Measurements from ENCODE around the gene MYO18B.

- TF ChIP-seq RAD21 (IDR thresholded peaks at IDR 0.05; ENCODE audit: low read depth) (no peak), CTCF (IDR thresholded peaks at IDR 0.05 in 2 of 3, conservative IDR thresholded peaks at IDR 0.05 in 1 of 3; ENCODE audit: borderline replicate concordance in 1 of 3, insufficient read depth in 1 of 3, low read depth in 2 of 3, low read length in 2 of 3) (no peak), EZH2phosphoT487 (IDR thresholded peaks at IDR 0.05; ENCODE audit: borderline replicate concordance) (no peak), EZH2 (IDR thresholded peaks at IDR 0.05) (no peak)
These were observed 7.6 kb downstream of the MYO18B start for GRCh38 chr22:25749420-25750169.
